Fibroblast of villous mesenchyme (primary cell): ENCODE measurements around the gene GPR107. TPM values are rescaled to one million over a fixed set of nuclear protein-coding genes. Genes with fewer than 3 reads are reported as not detected.

Experiments used
- DNase-seq: peaks from one replicate; pipeline ENCODE4 v3.0.0-alpha.2; 2010; ENCODE audit warnings: low read depth
- H3K4me3 ChIP-seq: 2 replicates; pipeline ENCODE4 v1.5.1; 2011; ENCODE audit warnings: low read depth, mild to moderate bottlenecking, low read length
- total RNA-seq: library from RNA; depleted of rRNA; stranded (reverse); fragments of >200 nt; gene quantifications from 2 replicates; pipeline ENCODE4 v1.2.3, GENCODE V29; 2012
- TF ChIP-seq, protein P1 (sequence below): IDR thresholded peaks from 2 replicates; pipeline ENCODE4 v1.5.1; 2012; ENCODE audit warnings: low read depth, mild to moderate bottlenecking, low read length; ENCODE audit not compliant: insufficient read depth

GPR107 gene
- total RNA-seq, 1 donor = 38.0 TPM

DNA sequence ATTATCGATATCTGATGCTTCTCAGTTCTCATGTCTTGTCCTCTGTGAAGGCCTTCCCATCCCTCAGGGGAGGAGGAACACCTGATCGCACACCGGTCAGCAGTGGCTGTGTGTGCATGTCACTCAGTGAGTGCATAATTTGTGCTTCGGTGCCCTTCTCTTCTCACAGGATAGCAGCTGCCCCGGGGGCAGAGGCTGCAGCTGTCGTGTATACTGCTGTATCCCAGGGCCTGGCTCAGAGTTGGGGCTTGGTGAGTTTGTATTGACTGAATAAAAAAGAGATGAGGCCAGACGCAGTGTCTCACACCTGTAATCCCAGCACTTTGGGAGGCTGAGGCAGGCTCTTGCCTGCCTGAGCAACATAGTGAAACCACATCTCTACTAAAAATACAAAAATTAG lies 68.8 kb downstream of the GPR107 start:
- TF ChIP-seq, protein P1, sequence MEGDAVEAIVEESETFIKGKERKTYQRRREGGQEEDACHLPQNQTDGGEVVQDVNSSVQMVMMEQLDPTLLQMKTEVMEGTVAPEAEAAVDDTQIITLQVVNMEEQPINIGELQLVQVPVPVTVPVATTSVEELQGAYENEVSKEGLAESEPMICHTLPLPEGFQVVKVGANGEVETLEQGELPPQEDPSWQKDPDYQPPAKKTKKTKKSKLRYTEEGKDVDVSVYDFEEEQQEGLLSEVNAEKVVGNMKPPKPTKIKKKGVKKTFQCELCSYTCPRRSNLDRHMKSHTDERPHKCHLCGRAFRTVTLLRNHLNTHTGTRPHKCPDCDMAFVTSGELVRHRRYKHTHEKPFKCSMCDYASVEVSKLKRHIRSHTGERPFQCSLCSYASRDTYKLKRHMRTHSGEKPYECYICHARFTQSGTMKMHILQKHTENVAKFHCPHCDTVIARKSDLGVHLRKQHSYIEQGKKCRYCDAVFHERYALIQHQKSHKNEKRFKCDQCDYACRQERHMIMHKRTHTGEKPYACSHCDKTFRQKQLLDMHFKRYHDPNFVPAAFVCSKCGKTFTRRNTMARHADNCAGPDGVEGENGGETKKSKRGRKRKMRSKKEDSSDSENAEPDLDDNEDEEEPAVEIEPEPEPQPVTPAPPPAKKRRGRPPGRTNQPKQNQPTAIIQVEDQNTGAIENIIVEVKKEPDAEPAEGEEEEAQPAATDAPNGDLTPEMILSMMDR = no peak
- no peak for DNase-seq
- no peak overlapping the region for H3K4me3 ChIP-seq

DNA sequence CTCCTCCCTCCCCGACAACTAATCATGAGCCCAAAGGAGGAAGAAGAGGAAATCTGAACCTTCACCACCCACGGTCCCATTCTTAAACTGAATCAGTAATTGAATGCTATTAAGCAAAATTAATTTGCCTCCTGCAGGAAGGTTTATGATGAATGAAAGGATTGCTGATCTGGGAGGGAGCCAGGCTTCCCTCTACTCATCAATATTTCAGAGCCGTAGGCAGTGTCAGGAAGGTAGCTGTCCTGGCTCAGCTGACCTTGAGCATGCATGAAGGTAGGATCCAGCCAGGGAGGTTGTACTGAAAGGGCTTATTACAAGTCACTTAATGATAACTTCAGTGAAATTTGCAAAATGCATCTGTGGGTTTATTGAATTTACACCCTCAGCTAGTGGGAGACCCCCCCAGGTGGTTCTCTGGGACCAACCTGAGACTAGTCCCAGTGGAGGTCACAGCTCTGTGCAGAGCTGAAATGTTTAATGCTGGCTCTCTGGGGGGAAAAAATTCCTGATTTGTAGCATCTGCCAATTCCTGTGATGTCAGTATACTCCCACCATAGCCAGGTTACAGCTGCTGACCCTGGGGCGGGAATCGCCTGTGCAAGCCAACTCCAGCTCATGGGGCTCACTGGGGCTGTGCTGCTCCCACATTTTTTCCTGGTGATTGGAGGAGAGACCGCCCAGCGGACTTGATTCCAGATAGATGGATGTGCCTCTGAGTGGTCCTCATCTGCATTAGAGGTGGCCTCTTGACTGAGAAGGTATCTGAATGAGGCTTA lies 70.6 kb downstream of the GPR107 start:
- TF ChIP-seq, protein P1 = no peak
- DNase-seq = no peak
- H3K4me3 ChIP-seq = no peak overlapping the region

DNA sequence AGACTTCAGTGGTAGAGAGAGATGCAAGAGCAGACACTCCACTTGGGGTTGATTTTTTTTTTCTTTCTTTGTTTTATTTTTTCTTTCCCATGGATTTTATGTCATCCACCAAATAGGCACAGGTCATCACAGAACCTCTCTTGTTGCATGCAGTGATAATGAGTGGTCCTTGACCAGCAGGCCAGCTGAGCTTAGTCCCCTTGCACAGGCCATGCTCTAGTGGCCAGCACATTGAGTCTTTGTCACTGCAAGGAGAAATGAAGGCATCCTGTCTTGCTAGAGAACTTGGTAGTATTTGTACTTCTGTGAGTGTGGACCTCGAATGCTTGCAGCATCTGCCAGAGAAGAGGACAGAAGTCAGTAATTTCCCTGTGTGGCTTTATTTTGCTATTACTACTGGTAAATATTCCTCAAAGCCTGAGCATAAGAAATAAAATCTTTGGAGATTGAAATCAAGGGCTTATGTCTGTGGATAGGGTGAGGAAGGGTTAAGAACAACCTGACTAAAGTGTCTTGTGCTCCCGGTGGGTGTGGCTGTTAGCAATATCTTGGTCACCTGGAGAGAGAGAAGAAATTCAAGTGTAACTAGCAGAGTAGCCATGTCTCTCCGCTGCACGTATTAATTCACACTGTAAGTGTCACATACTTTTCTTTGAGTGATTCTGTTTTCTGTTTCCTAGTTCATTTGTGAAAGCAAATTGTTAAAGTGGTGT lies 73.2 kb downstream of the GPR107 start:
- H3K4me3 ChIP-seq = no peak overlapping the region
- no peak for DNase-seq
- TF ChIP-seq, protein P1 = no peak

DNA sequence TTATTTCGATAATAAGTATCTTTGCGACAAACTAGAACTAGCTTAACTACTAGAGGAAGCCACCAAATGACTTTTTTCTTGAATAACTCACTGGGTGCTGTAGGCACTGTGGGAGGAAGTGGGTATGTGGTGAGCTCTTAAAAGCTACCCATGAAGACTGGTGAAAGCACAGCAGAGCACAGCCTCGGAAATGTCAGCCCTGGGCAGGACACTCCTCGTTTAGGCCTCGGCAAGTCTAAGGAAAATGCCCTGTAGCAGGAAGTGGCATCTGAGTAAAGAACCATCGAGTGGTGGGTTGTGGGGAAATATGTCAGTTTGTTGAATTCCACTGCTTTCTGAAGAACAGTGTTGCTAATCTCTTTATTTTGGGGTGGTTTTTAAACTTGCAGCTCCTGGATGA lies 74.5 kb downstream of the GPR107 start:
- TF ChIP-seq, protein P1 = no peak
- no peak for DNase-seq
- no peak overlapping the region for H3K4me3 ChIP-seq

DNA sequence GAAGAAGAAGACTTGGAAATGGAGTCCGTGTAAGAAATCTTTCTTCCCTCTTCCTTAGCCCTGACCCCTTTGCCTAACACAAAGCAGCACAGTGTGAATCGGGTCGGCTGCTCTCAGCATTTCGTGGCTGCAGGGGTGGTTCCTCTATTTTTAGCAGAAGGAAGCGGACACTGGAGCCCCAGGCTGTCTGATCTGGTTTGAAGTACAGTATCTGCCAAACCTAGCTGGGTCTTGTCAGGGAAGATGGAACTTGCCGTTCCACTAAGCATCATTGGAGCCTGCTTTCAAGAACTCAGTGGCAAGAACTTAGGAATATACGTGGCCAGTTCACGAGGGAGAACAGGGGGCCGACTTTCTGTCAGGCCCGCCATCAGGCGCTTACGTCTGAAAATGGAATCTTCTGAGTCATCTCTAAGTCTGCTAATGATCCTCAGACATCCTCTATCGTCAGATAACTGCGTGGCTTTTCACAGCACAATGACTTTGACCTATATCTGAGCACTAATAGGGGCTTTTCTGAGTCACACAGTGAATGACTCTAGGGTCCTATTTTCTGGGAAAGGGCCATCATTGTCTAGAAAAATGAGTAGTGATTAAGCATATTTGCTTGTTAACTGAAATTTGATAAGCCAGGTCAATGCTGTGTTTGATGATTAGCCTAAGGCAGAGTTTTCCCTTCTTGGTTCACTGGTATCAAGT lies 75.2 kb downstream of the GPR107 start:
- TF ChIP-seq, protein P1 = no peak
- peak; percentile 91 for DNase-seq
- no peak overlapping the region for H3K4me3 ChIP-seq

DNA sequence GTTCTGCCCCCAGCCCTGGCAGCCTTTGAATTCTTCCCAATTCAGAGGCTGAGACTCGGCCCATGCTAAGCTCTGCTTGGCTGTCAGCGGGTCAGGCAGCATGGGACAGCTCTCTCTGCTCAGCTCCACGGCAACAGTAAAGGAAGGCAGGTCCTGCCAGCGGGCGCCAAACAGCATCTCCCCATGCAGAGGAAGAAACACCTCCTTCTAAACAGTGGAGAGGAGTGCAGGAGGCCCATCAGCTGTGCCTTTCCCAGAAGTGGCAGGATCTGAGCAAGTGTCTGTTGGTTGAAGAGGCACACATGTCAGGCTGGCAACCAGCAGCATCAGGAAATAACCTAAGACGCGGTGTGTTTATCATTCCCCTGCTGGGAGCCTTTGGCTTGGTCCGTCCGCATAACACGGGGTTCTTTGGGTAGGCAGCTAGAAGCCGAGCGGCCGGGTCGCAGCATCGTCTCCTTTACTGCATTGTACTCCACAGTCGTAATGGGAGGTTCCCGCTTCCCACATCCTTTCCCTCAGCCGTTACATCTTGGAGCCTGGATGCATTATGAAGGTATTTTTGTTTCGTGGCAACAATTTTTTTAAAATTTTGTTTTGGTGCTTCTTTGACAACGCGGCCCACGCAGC lies 75.8 kb downstream of the GPR107 start:
- peak; percentile 21 for DNase-seq
- no peak overlapping the region for H3K4me3 ChIP-seq
- TF ChIP-seq, protein P1 = no peak
